ENCODE measurements around the gene PANK2. TPM values are rescaled to one million over a fixed set of nuclear protein-coding genes. Genes with fewer than 3 reads are reported as not detected.

PANK2 gene
- total RNA-seq, 4 donors from 2014 or later: 17.9 to 53.6 (median 43.2) TPM

- no peaks in the 10 kb centered on the region for H3K27me3 ChIP-seq
- TF ChIP-seq CTCF (IDR thresholded peaks at IDR 0.05) (no peak), POLR2A (IDR thresholded peaks at IDR 0.05) (no peak)
- H3K4me1 ChIP-seq: peaks cover 0 to 23% (median 0%) of the 10 kb centered on the region in 4 donors
- DNase-seq: no peak
- H3K36me3 ChIP-seq: peaks cover 0 to 1% (median 0%) of the 10 kb centered on the region in 3 donors
- no peak overlapping the region for H3K27ac ChIP-seq
- no peaks in the 10 kb centered on the region for H3K9me3 ChIP-seq
- H3K4me3 ChIP-seq: no peak overlapping the region
Observed at GRCh38 chr20:3930265-3931206, 41.3 kb downstream of the PANK2 start.

GRCh38 chr20:3931664-3932063, 42.5 kb downstream of the PANK2 start:
- Histone ChIP-seq H3K4me1 (peaks cover 0 to 23% (median 0%) of the 10 kb centered on the region in 4 donors), H3K27me3 (no peaks in the 10 kb centered on the region), H3K9me3 (no peaks in the 10 kb centered on the region), H3K27ac (peak overlapping the region in 1 of 4 donors; percentile 34), H3K4me3 (no peak overlapping the region), H3K36me3 (no peaks in the 10 kb centered on the region)
- DNase-seq: no peak
- TF ChIP-seq POLR2A (IDR thresholded peaks at IDR 0.05): no peak
- TF ChIP-seq CTCF (IDR thresholded peaks at IDR 0.05): no peak

GRCh38 chr20:3932277-3932676, 43.1 kb downstream of the PANK2 start:
- peak overlapping the region in 2 of 4 donors; percentile 34 to 70 for H3K27ac ChIP-seq

GRCh38 chr20:3932681-3933080, 43.5 kb downstream of the PANK2 start:
- peak overlapping the region in 3 of 4 donors; percentile 34 to 70 (median 38) for H3K27ac ChIP-seq
- H3K27me3 ChIP-seq: no peaks in the 10 kb centered on the region
- no peak for DNase-seq
- peak overlapping the region in 2 of 4 donors; percentile 45 to 49 for H3K4me3 ChIP-seq
- H3K36me3 ChIP-seq: no peaks in the 10 kb centered on the region
- no peak for TF ChIP-seq POLR2A (IDR thresholded peaks at IDR 0.05)
- peak in 1 of 6 experiments; percentile 3 for TF ChIP-seq CTCF (IDR thresholded peaks at IDR 0.05)
- no peaks in the 10 kb centered on the region for H3K9me3 ChIP-seq
- peaks cover 0 to 23% (median 0%) of the 10 kb centered on the region in 4 donors for H3K4me1 ChIP-seq

More at GRCh38 chr20:3932277-3932676, 43.1 kb downstream of the PANK2 start:
- H3K36me3 ChIP-seq: no peaks in the 10 kb centered on the region
- peak overlapping the region in 2 of 4 donors; percentile 45 to 49 for H3K4me3 ChIP-seq
- H3K4me1 ChIP-seq: peaks cover 0 to 23% (median 0%) of the 10 kb centered on the region in 4 donors
- H3K27me3 ChIP-seq: no peaks in the 10 kb centered on the region
- no peak for TF ChIP-seq POLR2A (IDR thresholded peaks at IDR 0.05)
- TF ChIP-seq CTCF (IDR thresholded peaks at IDR 0.05): no peak
- no peaks in the 10 kb centered on the region for H3K9me3 ChIP-seq
- DNase-seq: no peak

GRCh38 chr20:3933218-3933617, 44.0 kb downstream of the PANK2 start:
- peak overlapping the region in 2 of 4 donors; percentile 45 to 49 for H3K4me3 ChIP-seq
- TF ChIP-seq POLR2A (IDR thresholded peaks at IDR 0.05): no peak
- TF ChIP-seq CTCF (IDR thresholded peaks at IDR 0.05): no peak
- H3K36me3 ChIP-seq: no peaks in the 10 kb centered on the region
- H3K9me3 ChIP-seq: no peaks in the 10 kb centered on the region
- H3K27ac ChIP-seq: peak overlapping the region in 3 of 4 donors; percentile 38 to 70 (median 53)
- H3K4me1 ChIP-seq: peaks cover 0 to 23% (median 0%) of the 10 kb centered on the region in 4 donors
- DNase-seq: no peak
- no peaks in the 10 kb centered on the region for H3K27me3 ChIP-seq

All from Peyer's patch (tissue), 4 donors.